Breast epithelium (tissue), 4 donors: ENCODE data around the gene IL22. TPM values are rescaled to one million over a fixed set of nuclear protein-coding genes. Genes with fewer than 3 reads are reported as not detected.

Source experiments
- DNase-seq, 2 donors: peaks; one replicate each; pipeline ENCODE4 v3.0.0-alpha.2; 2019; ENCODE audit warnings: low spot score in 2 of 2
- H3K27ac ChIP-seq, 2 donors: fragments of 200-600 bp; sonication (generic) in 1 of 2; one replicate each; pipeline ENCODE4 v1.5.1; 2016 to 2019; ENCODE audit warnings: mild to moderate bottlenecking in 1 of 2
- H3K27me3 ChIP-seq, 2 donors: fragments of 200-600 bp; sonication (generic) in 1 of 2; one replicate each; pipeline versions ENCODE4 v1.5.1 to v1.6.0; 2017 to 2019; ENCODE audit warnings: control low read depth in 1 of 2, mild to moderate bottlenecking in 1 of 2
- H3K36me3 ChIP-seq: fragments of 200-600 bp; one replicate; pipeline ENCODE4 v1.5.1; 2019
- H3K4me1 ChIP-seq, 2 donors: fragments of 200-600 bp; sonication (generic); one replicate each; pipeline ENCODE4 v1.5.1; 2016 to 2019; ENCODE audit warnings: control low read depth in 1 of 2
- H3K4me3 ChIP-seq, 3 donors: fragments of 200-600 bp; sonication (generic); 1 replicate in 2 of 3; 2 replicates in 1 of 3; pipeline ENCODE4 v1.5.1; 2016 to 2019; ENCODE audit warnings: mild to moderate bottlenecking in 3 of 3, moderate library complexity in 2 of 3
- H3K9me3 ChIP-seq, 2 donors: fragments of 200-600 bp; sonication (generic) in 1 of 2; one replicate each; pipeline ENCODE4 v1.5.1; 2016 to 2019; ENCODE audit warnings: control low read depth in 1 of 2
- POLR2A ChIP-seq: fragments of 450-650 bp; IDR thresholded peaks from one replicate; pipeline ENCODE4 v1.6.1; 2016; ENCODE audit warnings: antibody characterized with exemption, mild to moderate bottlenecking, moderate library complexity
- POLR2AphosphoS5 ChIP-seq, 3 donors: sonication (generic); formaldehyde crosslinking; IDR thresholded peaks; one replicate each; pipeline ENCODE4 v1.6.1; 2017; ENCODE audit warnings: antibody characterized with exemption in 3 of 3
- intact Hi-C: fragments of 100-400 bp; cut with DNase I; formaldehyde crosslinking; loops from one replicate; pipeline ENCODE4 v1.15.1; 2023; ENCODE audit warnings: low total_unique reads
- total RNA-seq, 3 donors: library from RNA; depleted of rRNA; stranded (reverse); fragments of >200 nt; gene quantifications; one replicate each; pipeline ENCODE4 v1.1.0, GENCODE V29; 2016
- TF ChIP-seq, protein P1 (sequence below), 3 donors: fragments of 450-650 bp; IDR thresholded peaks; one replicate each; pipeline ENCODE4 v1.5.1; 2016 to 2017; ENCODE audit warnings: antibody characterized with exemption in 3 of 3, mild to moderate bottlenecking in 3 of 3, moderate library complexity in 3 of 3

Gene IL22
- total RNA-seq, 3 donors from 2014 or later, result not detected

DNA sequence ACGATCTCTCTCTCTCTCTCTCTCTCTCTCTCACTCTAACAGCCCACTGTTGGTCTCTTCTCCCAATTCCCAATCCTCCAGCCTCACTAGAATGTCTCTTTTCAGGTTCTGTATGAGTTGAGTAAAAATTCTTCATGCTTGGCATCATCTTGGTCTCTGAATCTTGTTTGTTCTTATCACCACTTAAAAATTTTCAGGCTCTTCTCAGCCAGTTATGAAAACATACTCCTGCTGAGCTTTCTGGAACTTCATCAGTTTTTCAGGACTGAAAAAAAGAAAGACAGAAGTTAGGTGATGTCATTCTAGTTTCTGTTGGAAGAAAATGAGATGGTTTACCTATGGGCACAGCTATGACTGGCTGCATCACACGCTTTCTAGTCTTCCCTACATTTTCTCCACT is 11.5 kb upstream of the IL22 start:
- DNase-seq, result no peak
- intact Hi-C loops, result no loop called here
- H3K27me3 ChIP-seq, result no peaks in the 10 kb centered on the region
- no peak overlapping the region for H3K4me3 ChIP-seq
- TF ChIP-seq, protein P1, sequence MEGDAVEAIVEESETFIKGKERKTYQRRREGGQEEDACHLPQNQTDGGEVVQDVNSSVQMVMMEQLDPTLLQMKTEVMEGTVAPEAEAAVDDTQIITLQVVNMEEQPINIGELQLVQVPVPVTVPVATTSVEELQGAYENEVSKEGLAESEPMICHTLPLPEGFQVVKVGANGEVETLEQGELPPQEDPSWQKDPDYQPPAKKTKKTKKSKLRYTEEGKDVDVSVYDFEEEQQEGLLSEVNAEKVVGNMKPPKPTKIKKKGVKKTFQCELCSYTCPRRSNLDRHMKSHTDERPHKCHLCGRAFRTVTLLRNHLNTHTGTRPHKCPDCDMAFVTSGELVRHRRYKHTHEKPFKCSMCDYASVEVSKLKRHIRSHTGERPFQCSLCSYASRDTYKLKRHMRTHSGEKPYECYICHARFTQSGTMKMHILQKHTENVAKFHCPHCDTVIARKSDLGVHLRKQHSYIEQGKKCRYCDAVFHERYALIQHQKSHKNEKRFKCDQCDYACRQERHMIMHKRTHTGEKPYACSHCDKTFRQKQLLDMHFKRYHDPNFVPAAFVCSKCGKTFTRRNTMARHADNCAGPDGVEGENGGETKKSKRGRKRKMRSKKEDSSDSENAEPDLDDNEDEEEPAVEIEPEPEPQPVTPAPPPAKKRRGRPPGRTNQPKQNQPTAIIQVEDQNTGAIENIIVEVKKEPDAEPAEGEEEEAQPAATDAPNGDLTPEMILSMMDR (IDR thresholded peaks at IDR 0.05), result no peak
- TF ChIP-seq POLR2A (no peak), POLR2AphosphoS5 (IDR thresholded peaks at IDR 0.05) (no peak)
- H3K36me3 ChIP-seq, result no peaks in the 10 kb centered on the region
- H3K27ac ChIP-seq, result no peak overlapping the region
- no peaks in the 10 kb centered on the region for H3K9me3 ChIP-seq
- H3K4me1 ChIP-seq, result no peaks in the 10 kb centered on the region

DNA sequence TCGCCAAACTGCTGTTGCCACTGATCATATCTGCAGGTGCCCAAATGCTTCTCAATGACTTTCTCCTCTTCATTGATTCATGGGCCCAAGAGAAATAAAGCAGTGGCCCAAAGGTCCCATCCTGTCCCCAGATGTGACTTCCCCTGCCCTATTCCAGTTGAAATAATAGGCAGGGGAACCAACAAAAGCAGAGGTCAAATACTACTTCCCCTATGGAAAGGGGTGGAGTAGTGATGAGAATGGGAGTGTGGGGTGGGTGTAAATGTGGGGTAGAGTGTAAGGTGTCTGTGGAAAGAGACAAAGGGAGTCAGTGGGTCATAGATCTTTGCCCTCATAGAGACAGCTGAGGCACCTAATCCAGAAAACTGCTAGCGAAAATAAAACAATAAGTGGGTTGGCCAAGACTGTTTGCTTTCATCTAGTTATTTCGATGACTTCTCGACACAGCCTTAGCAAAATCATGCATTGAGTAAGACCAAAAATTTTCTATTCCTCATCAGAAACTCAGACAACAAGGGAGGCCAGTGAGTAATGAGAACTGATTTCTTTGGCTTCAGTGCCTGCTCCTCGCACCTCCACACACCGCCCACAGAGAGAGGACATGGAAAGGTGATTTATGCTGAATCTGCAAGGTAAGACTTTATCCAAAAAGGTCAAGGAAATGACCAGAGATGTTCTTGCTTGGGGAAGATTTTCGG is 10.9 kb upstream of the IL22 start:
- intact Hi-C loops, result no loop called here
- H3K27ac ChIP-seq, result no peak overlapping the region
- no peak for DNase-seq
- H3K27me3 ChIP-seq, result no peaks in the 10 kb centered on the region
- H3K4me3 ChIP-seq, result no peak overlapping the region
- TF ChIP-seq POLR2AphosphoS5 (IDR thresholded peaks at IDR 0.05), result no peak
- no peak for TF ChIP-seq POLR2A
- TF ChIP-seq, protein P1 (IDR thresholded peaks at IDR 0.05), result no peak
- no peaks in the 10 kb centered on the region for H3K36me3 ChIP-seq
- no peaks in the 10 kb centered on the region for H3K9me3 ChIP-seq
- no peaks in the 10 kb centered on the region for H3K4me1 ChIP-seq

DNA sequence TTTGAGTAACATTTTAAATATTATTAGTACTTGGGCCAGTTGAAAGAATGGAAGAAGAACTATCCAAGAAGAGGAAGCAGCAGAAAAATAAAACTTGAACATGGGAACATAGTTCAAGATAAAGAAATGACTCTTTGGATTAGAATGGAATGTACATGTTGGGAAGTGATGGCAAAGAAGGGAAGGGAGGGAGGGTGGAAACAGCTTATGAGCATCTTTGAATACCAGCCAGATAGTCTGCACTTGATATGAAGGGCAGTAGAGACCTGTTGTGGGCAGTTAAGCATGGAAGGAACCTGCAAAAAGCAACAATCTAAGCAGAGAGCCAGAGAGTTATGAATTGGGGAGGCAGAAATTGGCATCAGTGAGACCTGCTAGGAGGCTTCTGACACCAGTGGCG is 10.0 kb upstream of the IL22 start:
- H3K9me3 ChIP-seq, result no peaks in the 10 kb centered on the region
- intact Hi-C loops, result no loop called here
- no peak overlapping the region for H3K4me3 ChIP-seq
- H3K27me3 ChIP-seq, result no peaks in the 10 kb centered on the region
- TF ChIP-seq, protein P1 (IDR thresholded peaks at IDR 0.05), result no peak
- TF ChIP-seq POLR2A (no peak), POLR2AphosphoS5 (IDR thresholded peaks at IDR 0.05) (no peak)
- no peak for DNase-seq
- no peaks in the 10 kb centered on the region for H3K36me3 ChIP-seq
- no peaks in the 10 kb centered on the region for H3K4me1 ChIP-seq
- H3K27ac ChIP-seq, result no peak overlapping the region

DNA sequence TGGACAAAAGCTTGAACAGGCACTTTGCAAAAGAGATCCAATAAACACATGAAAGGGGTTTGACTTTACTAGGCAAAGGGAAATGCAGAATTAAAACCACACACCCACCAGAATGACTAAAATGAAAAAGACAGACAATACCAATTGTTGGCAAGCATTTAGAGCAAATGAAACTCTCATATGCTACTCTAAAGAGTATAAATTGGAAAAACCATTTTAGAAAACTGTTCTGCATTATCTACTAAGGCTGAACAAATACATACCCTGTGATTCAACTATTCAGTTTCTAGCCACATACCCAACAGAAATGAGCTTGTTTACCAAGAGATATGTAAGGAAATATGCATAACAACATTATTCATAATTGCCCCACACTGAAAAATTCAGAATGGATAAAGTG is 8.5 kb upstream of the IL22 start:
- Histone ChIP-seq H3K36me3 (no peaks in the 10 kb centered on the region), H3K27me3 (no peaks in the 10 kb centered on the region), H3K27ac (no peak overlapping the region), H3K4me3 (no peak overlapping the region), H3K9me3 (no peaks in the 10 kb centered on the region), H3K4me1 (no peaks in the 10 kb centered on the region)
- intact Hi-C loops, result no loop called here
- no peak for DNase-seq
- TF ChIP-seq, protein P1 (IDR thresholded peaks at IDR 0.05), result no peak
- TF ChIP-seq POLR2AphosphoS5 (IDR thresholded peaks at IDR 0.05), result no peak

DNA sequence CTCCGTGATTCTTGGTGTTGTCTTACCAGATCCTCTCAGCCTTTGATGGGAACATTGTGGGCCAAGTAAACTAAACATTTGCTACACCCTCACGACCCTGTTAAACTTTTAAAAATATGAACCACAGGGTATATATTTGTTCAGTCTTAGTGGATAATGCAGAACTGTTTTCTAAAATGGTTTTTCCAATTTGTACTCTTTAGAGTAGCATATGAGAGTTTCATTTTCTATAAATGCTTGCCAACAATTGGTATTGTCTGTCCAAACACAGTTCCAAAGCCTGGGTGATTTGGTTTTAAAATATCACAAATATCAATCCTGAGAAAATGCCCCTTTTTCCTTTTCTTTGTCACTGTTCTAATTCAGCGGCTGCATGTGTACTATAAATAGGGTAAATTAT is 6.7 kb upstream of the IL22 start:
- Histone ChIP-seq H3K36me3 (no peaks in the 10 kb centered on the region), H3K9me3 (no peaks in the 10 kb centered on the region), H3K27ac (no peak overlapping the region), H3K27me3 (no peaks in the 10 kb centered on the region), H3K4me3 (no peak overlapping the region), H3K4me1 (no peaks in the 10 kb centered on the region)
- intact Hi-C loops, result no loop called here
- no peak for DNase-seq
- TF ChIP-seq POLR2AphosphoS5 (IDR thresholded peaks at IDR 0.05) (no peak), POLR2A (no peak)
- TF ChIP-seq, protein P1 (IDR thresholded peaks at IDR 0.05), result no peak
